Measurements from ENCODE around the gene LYPD3. TPM values are rescaled to one million over a fixed set of nuclear protein-coding genes. Genes with fewer than 3 reads are reported as not detected.
A peak's percentile ranks its signal among the peaks of the same experiment; 100 is the strongest.

LYPD3 gene
- total RNA-seq, 4 donors from 2014 or later: 0.67 TPM; not detected in 3

GRCh38 chr19:43452582-43452981, 12.8 kb downstream of the LYPD3 start:
- H3K9me3 ChIP-seq: no peaks in the 10 kb centered on the region
- no peaks in the 10 kb centered on the region for H3K27me3 ChIP-seq
- no peaks in the 10 kb centered on the region for H3K36me3 ChIP-seq
- no peak for DNase-seq
- no peak overlapping the region for H3K4me3 ChIP-seq
- TF ChIP-seq, protein P1, sequence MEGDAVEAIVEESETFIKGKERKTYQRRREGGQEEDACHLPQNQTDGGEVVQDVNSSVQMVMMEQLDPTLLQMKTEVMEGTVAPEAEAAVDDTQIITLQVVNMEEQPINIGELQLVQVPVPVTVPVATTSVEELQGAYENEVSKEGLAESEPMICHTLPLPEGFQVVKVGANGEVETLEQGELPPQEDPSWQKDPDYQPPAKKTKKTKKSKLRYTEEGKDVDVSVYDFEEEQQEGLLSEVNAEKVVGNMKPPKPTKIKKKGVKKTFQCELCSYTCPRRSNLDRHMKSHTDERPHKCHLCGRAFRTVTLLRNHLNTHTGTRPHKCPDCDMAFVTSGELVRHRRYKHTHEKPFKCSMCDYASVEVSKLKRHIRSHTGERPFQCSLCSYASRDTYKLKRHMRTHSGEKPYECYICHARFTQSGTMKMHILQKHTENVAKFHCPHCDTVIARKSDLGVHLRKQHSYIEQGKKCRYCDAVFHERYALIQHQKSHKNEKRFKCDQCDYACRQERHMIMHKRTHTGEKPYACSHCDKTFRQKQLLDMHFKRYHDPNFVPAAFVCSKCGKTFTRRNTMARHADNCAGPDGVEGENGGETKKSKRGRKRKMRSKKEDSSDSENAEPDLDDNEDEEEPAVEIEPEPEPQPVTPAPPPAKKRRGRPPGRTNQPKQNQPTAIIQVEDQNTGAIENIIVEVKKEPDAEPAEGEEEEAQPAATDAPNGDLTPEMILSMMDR (IDR thresholded peaks at IDR 0.05): no peak
- TF ChIP-seq POLR2A (IDR thresholded peaks at IDR 0.05): no peak
- H3K27ac ChIP-seq: no peak overlapping the region
- peaks cover 0 to 11% (median 0%) of the 10 kb centered on the region in 4 donors for H3K4me1 ChIP-seq

DNA sequence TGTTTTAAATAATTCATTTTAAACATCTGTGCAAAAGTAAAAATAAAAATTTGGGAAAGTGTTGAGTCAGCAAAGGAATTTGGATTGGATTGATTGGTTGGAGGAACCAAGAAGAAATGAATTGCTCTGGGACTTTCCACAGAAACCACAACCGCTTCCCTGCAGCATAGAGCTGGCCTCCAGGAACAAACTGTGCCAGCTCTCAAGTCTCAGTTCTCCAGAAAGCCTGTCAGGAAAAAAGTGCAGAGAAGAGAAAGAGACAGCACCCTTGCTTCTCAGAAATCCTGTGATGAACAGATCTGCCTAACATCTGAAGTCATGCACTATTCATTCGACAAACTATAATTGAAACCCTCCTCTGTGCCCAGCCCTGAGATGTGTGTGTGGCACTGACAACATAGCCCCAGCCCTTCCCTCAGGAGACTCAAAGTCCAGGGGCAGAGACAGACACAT, 14.8 kb downstream of the LYPD3 start:
- H3K9me3 ChIP-seq: no peaks in the 10 kb centered on the region
- peak overlapping the region in 1 of 4 donors; percentile 35 for H3K27ac ChIP-seq
- peaks cover 0 to 8% (median 0%) of the 10 kb centered on the region in 4 donors for H3K4me1 ChIP-seq
- no peak for DNase-seq
- H3K36me3 ChIP-seq: no peaks in the 10 kb centered on the region
- no peak for TF ChIP-seq POLR2A (IDR thresholded peaks at IDR 0.05)
- TF ChIP-seq, protein P1 (IDR thresholded peaks at IDR 0.05): no peak
- H3K27me3 ChIP-seq: no peaks in the 10 kb centered on the region
- H3K4me3 ChIP-seq: no peak overlapping the region

DNA sequence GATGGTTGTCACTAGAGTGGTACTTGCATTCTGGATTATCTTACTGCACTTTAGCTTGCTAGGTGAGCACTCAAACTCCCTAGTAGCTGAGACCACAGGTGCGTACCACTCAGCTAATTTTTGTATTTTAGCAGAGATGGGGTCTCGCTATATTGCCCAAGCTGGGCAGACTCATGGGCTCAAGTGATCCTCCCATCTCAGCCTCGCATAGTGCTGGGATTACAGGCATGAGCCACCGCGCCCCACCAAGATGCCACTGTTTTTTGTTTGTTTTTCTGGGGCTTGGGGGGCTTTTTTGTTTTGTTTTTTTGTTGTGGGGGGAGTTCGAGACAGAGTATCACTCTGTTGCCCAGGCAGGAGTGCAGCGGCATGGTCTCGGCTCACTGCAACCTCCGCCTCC, 17.8 kb downstream of the LYPD3 start:
- H3K36me3 ChIP-seq: no peaks in the 10 kb centered on the region
- no peaks in the 10 kb centered on the region for H3K27me3 ChIP-seq
- H3K4me3 ChIP-seq: no peak overlapping the region
- DNase-seq: no peak
- TF ChIP-seq, protein P1 (IDR thresholded peaks at IDR 0.05): no peak
- no peak for TF ChIP-seq POLR2A (IDR thresholded peaks at IDR 0.05)
- no peaks in the 10 kb centered on the region for H3K9me3 ChIP-seq
- no peak overlapping the region for H3K27ac ChIP-seq
- H3K4me1 ChIP-seq: peaks cover 0 to 4% (median 0%) of the 10 kb centered on the region in 4 donors

GRCh38 chr19:43446746-43447489, 18.5 kb downstream of the LYPD3 start:
- H3K4me3 ChIP-seq: no peak overlapping the region
- peak; percentile 68 to 88 (median 84) for DNase-seq
- TF ChIP-seq, protein P1 (IDR thresholded peaks at IDR 0.05): peak; percentile 94 to 97 (median 96)
- TF ChIP-seq POLR2A (IDR thresholded peaks at IDR 0.05): no peak

GRCh38 chr19:43445426-43445825, 20.0 kb downstream of the LYPD3 start:
- Histone ChIP-seq H3K4me1 (peaks cover 0 to under 1% (median 0%) of the 10 kb centered on the region in 4 donors), H3K9me3 (no peaks in the 10 kb centered on the region), H3K4me3 (no peak overlapping the region), H3K27ac (no peak overlapping the region), H3K36me3 (no peaks in the 10 kb centered on the region), H3K27me3 (no peaks in the 10 kb centered on the region)
- DNase-seq: no peak
- no peak for TF ChIP-seq POLR2A (IDR thresholded peaks at IDR 0.05)
- TF ChIP-seq, protein P1 (IDR thresholded peaks at IDR 0.05): no peak

More at GRCh38 chr19:43446746-43447489, 18.5 kb downstream of the LYPD3 start:
- peaks cover 0 to 4% (median 0%) of the 10 kb centered on the region in 4 donors for H3K4me1 ChIP-seq
- no peak overlapping the region for H3K27ac ChIP-seq
- H3K9me3 ChIP-seq: no peaks in the 10 kb centered on the region
- H3K36me3 ChIP-seq: no peaks in the 10 kb centered on the region
- no peaks in the 10 kb centered on the region for H3K27me3 ChIP-seq

All from Peyer's patch (tissue), 4 donors.